ENCODE measurements around the gene NDUFAF8.

DNA sequence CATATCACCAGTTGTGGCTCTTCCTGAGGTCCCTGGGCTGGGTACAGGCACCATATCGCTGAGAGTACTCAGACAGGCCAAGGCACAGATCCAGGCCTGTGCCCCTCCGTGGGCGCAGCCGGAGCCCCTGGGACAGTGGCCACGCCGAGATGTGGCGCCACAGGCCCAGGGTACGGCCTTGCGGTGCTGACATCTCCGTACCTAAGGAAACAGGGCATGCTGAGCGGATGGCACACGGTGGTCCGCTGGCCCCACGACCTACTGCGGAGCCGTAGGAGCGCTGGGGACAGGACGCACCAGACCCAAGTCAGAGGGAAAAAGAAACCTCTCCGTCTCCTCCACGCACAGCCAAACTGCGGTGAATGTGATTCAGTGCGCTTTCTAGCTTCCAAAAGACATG is 26.5 kb downstream of the NDUFAF8 start:
- TF ChIP-seq, protein P1, sequence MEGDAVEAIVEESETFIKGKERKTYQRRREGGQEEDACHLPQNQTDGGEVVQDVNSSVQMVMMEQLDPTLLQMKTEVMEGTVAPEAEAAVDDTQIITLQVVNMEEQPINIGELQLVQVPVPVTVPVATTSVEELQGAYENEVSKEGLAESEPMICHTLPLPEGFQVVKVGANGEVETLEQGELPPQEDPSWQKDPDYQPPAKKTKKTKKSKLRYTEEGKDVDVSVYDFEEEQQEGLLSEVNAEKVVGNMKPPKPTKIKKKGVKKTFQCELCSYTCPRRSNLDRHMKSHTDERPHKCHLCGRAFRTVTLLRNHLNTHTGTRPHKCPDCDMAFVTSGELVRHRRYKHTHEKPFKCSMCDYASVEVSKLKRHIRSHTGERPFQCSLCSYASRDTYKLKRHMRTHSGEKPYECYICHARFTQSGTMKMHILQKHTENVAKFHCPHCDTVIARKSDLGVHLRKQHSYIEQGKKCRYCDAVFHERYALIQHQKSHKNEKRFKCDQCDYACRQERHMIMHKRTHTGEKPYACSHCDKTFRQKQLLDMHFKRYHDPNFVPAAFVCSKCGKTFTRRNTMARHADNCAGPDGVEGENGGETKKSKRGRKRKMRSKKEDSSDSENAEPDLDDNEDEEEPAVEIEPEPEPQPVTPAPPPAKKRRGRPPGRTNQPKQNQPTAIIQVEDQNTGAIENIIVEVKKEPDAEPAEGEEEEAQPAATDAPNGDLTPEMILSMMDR (IDR thresholded peaks at IDR 0.05): no peak
- no peak for TF ChIP-seq POLR2A (IDR thresholded peaks at IDR 0.05)
